Nephron (organoid): Measurements from ENCODE around the gene TACC3.

Source experiments
- H3K27ac Mint-ChIP-seq, 3 experiments: 2 replicates each; pipeline ENCODE4 v1.8.0; 2020; ENCODE audit warnings: mixed read lengths in 3 of 3, mild to moderate bottlenecking in 2 of 3, moderate library complexity in 1 of 3
- H3K27me3 Mint-ChIP-seq: 2 replicates; pipeline ENCODE4 v1.8.0; 2021; ENCODE audit warnings: low read depth, mild to moderate bottlenecking, moderate library complexity, mixed read lengths
- H3K36me3 Mint-ChIP-seq: 2 replicates; pipeline ENCODE4 v1.8.0; 2020; ENCODE audit warnings: low read depth, mixed read lengths
- H3K4me1 Mint-ChIP-seq: 2 replicates; pipeline ENCODE4 v1.8.0; 2020; ENCODE audit warnings: mixed read lengths
- H3K4me3 Mint-ChIP-seq, 3 experiments: 2 replicates each; pipeline ENCODE4 v1.8.0; 2020; ENCODE audit warnings: mild to moderate bottlenecking in 3 of 3, mixed read lengths in 3 of 3, moderate library complexity in 2 of 3
- H3K9me3 Mint-ChIP-seq: 2 replicates; pipeline ENCODE4 v1.8.0; 2020; ENCODE audit warnings: mixed read lengths
- TF ChIP-seq, protein P1 (sequence below), 3 experiments: fragments of 200-600 bp; sonication (generic); IDR thresholded peaks; one replicate each; pipeline ENCODE4 v1.5.0; 2021; ENCODE audit warnings: antibody characterized with exemption in 3 of 3; ENCODE audit not compliant: unreplicated experiment in 3 of 3

Gene TACC3

GRCh38 chr4:1749370-1749769 lies 28.0 kb downstream of the TACC3 start:
- Mint-ChIP-seq H3K27ac (no peak overlapping the region), H3K9me3 (no peaks in the 10 kb centered on the region)

DNA sequence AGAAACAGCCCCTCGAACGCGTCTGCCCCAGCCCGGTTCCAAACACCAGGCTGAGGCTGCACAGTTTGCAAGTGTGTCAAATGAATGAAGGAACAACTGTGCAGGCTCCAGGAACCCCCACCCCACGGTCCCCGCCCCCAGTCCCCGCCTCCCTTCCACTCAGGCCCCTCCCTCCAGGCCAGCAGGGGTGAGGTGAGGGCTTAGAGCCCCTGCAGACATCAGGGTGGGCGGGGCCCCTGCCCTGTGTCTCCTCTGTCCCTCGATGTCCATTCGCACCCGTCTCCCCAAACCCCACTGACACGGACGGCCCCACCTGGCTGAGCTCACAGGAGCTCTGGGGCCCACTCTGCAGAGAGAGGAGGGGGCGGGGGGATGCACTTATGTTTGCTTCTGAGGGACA lies 28.5 kb downstream of the TACC3 start:
- no peak overlapping the region for H3K4me3 Mint-ChIP-seq
- H3K9me3 Mint-ChIP-seq: no peaks in the 10 kb centered on the region
- H3K36me3 Mint-ChIP-seq: peaks cover 3% of the 10 kb centered on the region
- no peaks in the 10 kb centered on the region for H3K27me3 Mint-ChIP-seq
- TF ChIP-seq, protein P1, sequence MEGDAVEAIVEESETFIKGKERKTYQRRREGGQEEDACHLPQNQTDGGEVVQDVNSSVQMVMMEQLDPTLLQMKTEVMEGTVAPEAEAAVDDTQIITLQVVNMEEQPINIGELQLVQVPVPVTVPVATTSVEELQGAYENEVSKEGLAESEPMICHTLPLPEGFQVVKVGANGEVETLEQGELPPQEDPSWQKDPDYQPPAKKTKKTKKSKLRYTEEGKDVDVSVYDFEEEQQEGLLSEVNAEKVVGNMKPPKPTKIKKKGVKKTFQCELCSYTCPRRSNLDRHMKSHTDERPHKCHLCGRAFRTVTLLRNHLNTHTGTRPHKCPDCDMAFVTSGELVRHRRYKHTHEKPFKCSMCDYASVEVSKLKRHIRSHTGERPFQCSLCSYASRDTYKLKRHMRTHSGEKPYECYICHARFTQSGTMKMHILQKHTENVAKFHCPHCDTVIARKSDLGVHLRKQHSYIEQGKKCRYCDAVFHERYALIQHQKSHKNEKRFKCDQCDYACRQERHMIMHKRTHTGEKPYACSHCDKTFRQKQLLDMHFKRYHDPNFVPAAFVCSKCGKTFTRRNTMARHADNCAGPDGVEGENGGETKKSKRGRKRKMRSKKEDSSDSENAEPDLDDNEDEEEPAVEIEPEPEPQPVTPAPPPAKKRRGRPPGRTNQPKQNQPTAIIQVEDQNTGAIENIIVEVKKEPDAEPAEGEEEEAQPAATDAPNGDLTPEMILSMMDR (IDR thresholded peaks at IDR 0.05; ENCODE audit: unreplicated experiment in 3 of 3): no peak
- no peak overlapping the region for H3K27ac Mint-ChIP-seq
- no peaks in the 10 kb centered on the region for H3K4me1 Mint-ChIP-seq

More at GRCh38 chr4:1749370-1749769, 28.0 kb downstream of the TACC3 start:
- TF ChIP-seq, protein P1 (IDR thresholded peaks at IDR 0.05; ENCODE audit: unreplicated experiment in 3 of 3): no peak
- peaks cover 4% of the 10 kb centered on the region for H3K36me3 Mint-ChIP-seq
- no peaks in the 10 kb centered on the region for H3K27me3 Mint-ChIP-seq
- H3K4me3 Mint-ChIP-seq: no peak overlapping the region
- no peaks in the 10 kb centered on the region for H3K4me1 Mint-ChIP-seq

GRCh38 chr4:1750381-1751154 lies 29.2 kb downstream of the TACC3 start:
- Mint-ChIP-seq H3K27ac (no peak overlapping the region), H3K4me3 (no peak overlapping the region), H3K27me3 (no peaks in the 10 kb centered on the region)

DNA sequence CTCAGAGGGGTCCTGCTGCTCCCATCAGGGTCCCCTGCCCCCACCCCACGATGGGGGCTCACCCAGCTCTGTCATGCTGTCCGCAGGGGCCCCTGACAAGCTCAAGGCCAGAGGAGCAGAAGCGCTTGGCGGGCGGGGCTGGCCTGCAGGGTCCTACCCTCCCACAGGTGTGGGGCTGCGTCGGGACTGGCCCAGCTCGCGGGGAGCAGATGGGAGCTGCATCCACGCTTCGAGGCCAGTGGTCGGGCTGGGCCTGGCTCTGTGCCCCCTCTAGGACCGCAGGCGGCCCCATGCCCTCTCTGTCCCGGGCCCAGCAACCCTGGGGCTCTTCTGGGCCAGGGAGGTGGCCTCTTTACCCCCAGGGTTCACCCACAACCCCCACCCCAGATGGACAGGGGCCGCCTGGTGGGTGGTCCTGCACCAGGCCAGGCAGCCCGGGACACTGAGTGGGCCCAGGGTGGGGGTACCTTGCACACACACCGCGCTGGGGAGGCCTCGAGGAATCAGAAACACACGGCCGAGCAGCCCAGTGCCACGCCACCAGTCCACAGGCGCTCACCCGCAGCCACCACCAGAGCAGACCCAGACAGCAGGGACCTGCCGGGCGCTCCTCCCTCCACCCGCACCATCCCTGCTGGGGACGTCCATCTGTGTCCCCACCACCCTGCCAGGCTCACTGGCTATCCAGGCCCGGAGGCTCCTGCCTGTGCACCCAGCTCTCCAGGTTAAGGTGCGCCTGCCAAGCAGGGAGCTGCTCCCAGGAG lies 30.0 kb downstream of the TACC3 start:
- H3K27me3 Mint-ChIP-seq: no peaks in the 10 kb centered on the region
- TF ChIP-seq, protein P1 (IDR thresholded peaks at IDR 0.05; ENCODE audit: unreplicated experiment in 3 of 3): no peak
- no peak overlapping the region for H3K4me3 Mint-ChIP-seq
- no peak overlapping the region for H3K27ac Mint-ChIP-seq
- H3K4me1 Mint-ChIP-seq: no peaks in the 10 kb centered on the region
- no peaks in the 10 kb centered on the region for H3K9me3 Mint-ChIP-seq
- no peaks in the 10 kb centered on the region for H3K36me3 Mint-ChIP-seq

More at GRCh38 chr4:1750381-1751154, 29.2 kb downstream of the TACC3 start:
- TF ChIP-seq, protein P1 (IDR thresholded peaks at IDR 0.05; ENCODE audit: unreplicated experiment in 3 of 3): no peak
- no peaks in the 10 kb centered on the region for H3K9me3 Mint-ChIP-seq
- H3K4me1 Mint-ChIP-seq: no peaks in the 10 kb centered on the region
- no peaks in the 10 kb centered on the region for H3K36me3 Mint-ChIP-seq

DNA sequence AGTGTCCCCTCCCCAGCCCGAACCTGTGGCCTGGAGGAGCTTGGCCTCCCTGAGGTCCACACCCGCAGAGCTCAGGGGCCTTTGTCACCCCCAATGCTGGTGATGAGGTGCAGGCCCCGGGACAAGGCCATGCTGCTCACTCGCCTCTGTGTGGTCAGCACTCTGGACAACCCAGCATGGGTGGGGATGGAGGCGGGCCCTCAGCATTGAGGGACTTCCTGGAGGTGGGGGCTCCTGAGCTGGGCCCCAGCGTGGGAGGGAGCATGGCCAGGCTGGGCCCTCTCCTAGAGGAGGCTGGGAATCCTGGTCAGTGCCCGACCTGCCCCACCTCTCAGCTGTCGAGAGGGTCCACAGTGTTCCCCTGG lies 30.6 kb downstream of the TACC3 start:
- no peak overlapping the region for H3K27ac Mint-ChIP-seq
- no peaks in the 10 kb centered on the region for H3K9me3 Mint-ChIP-seq
- no peak overlapping the region for H3K4me3 Mint-ChIP-seq
- TF ChIP-seq, protein P1 (IDR thresholded peaks at IDR 0.05; ENCODE audit: unreplicated experiment in 3 of 3): no peak
- H3K4me1 Mint-ChIP-seq: no peaks in the 10 kb centered on the region
- no peaks in the 10 kb centered on the region for H3K27me3 Mint-ChIP-seq
- no peaks in the 10 kb centered on the region for H3K36me3 Mint-ChIP-seq
